CD4-positive, alpha-beta T cell treated with Interleukin-12 subunit alpha and Interleukin-12 subunit beta, for 1 hour (primary cell): ENCODE measurements around the gene GAREM1.
"Not testable (repeated sequence)": the region's sequence is repeated elsewhere in the genome, so short reads cannot be mapped to it uniquely, and the experiment has no call there.

Experiments
- DNase-seq: peaks from one replicate; pipeline ENCODE4 v3.0.0-alpha.2; 2020

The GAREM1 gene

DNA sequence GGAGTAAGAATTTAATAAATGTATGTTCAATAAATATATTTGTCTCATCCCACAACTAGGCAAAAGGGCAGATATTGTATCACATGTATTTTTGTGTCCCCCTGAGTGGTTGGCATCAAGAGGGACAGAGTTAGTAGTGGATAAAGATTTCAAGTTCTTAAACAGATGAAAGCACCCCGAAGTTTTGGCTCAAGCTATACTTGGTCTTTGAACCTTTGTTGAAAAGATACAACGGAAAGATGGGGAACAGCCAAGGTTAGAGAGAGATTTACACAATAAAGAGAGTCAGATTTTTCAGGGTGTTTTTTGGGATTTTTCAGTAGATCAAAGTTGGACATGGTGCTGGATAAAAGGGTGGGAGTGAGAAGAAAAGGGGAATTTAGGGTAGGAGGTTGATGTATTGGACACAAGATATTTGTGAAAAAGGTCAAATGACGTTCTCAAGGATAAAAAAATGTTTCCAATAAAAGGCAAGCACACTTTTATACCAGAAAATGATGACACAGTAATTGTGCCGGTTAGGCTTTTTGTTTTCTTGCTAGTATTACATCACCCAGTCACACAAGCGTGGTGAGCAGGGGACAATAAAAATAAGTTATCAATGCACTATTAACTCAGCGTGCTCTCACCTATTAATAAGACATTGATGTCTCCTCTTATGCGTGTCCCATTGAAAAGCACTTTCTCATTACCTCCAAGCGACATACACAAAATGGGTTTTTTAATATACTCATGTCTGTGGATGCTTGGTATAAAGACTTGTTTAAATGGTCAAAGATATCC is 221.3 kb downstream of the GAREM1 start:
- DNase-seq = no peak

DNA sequence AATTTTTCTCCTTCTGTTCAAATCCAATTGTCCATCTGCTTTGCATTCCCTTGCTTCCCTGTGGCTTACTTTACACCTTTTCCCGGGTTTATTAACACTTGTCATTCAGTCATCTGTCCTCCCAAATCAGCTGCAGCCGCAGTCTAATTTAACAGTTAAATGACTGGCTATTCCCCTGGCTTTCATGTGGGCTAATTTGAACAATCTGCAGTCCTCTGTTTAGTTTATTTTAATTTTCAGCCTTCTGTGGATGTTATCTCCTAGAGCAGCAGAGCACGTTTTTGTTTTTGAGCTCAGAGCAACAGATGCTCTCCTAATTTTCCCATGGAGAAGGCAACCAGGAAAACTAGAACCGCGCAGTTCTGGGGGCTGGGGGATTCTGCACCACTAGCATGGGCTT is 225.8 kb downstream of the GAREM1 start:
- DNase-seq = no peak

- no peak for DNase-seq
These were observed 227.3 kb downstream of the GAREM1 start for GRCh38 chr18:32243358-32243757.

DNA sequence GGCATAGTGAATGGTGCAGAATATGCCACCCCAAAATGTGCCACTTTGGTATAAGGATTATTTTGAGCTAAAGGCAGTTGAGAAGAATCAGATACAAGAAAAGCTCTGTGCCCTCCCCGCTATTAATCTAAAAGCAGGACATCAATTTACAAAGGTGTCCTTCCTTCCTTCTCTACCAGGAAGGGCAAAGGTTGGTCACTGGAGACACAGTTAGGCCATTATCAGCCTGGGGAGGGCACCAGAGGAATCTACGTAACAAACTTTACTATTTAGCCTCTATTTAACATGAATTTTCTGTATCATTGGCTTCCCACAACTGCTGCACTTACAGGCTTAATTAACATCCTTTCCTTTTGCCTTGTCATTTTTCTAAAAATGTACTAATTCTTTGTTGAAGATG is 228.3 kb downstream of the GAREM1 start:
- DNase-seq = no peak

GRCh38 chr18:32238635-32239268 is 231.9 kb downstream of the GAREM1 start:
- no peak for DNase-seq

- no peak for DNase-seq
These were observed 233.6 kb downstream of the GAREM1 start for GRCh38 chr18:32237049-32237448.

DNA sequence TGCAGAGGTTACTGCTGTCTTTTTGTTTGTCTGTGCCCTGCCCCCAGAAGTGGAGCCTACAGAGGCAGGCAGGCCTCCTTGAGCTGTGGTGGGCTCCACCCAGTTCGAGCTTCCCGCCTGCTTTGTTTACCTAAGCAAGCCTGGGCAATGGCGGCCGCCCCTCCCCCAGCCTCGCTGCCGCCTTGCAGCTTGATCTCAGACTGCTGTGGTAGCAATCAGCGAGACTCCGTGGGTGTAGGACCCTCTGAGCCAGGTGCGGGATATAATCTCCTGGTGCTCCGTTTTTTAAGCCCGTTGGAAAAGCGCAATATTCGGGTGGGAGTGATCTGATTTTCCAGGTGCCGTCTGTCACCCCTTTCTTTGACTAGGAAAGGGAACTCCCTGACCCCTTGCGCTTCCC is 237.3 kb downstream of the GAREM1 start:
- DNase-seq = not testable (repeated sequence)

- DNase-seq = no peak
These were observed 251.2 kb downstream of the GAREM1 start for GRCh38 chr18:32219431-32220018.

DNA sequence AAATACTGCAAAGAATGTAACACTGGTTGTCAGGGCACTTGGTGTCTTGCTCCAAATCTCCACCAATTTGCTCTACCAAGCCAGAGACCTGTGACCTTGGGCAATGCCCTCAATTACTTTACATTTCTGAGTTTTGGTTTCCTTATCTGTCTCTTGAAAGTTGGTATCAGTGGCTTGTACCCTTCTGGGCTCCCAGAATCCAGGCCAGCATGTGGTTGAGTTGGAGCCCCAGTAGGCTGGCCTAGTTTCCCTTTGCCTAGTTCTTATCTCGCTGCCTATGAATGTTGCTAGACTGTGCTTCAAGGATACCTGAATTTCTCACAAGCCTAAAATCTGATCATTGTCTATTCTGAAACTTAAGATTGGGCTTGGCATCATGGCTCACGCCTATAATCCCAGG is 254.3 kb downstream of the GAREM1 start:
- no peak for DNase-seq

GRCh38 chr18:32213693-32214092 is 257.0 kb downstream of the GAREM1 start:
- DNase-seq = no peak
